ENCODE measurements around the gene LAG3. TPM values are rescaled to one million over a fixed set of nuclear protein-coding genes. Genes with fewer than 3 reads are reported as not detected.

LAG3 gene
- polyA plus RNA-seq, 1 of the 3 experiments (the other 2 are of a cell fraction), result 0.72 TPM

DNA sequence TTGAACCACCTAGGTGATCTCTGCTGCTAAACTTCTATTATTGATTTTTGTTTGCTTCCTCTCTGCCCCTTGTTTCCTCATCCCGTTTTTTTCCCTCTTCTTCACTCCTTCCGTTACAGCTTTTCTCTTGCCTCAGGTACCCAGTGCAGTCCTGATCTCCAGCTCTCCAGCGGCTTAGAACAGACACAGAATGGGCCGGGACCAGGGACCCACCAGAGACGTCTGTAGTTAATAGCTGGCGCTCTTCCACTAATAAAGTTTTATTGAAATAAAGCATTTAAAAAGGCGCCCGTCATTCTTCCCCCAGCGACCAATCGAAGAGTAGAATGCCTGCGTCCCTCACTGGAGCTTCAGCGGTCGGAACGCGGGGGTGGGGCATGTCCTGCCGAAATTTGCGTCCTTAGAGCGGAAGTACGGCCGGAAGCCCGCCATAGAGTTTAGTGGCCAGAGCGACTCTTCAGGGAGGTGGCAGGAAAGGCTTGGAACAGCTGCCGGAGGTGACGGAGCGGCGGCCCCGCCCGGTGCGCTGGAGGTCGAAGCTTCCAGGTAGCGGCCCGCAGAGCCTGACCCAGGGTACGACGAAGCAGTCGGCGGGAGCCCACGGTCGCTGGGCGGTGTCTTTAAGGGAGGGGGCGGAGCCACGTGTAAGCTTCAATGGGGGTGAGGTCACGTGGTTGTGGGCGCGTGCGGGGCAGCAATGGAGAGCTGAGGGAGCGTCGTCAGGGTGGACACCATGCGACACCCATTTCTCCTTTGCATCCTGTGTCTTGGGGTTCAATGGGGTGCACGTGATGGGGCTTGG lies 48.5 kb upstream of the LAG3 start, which contains the start of gene COPS7A (continued):
- TF ChIP-seq EZH2phosphoT487 (IDR thresholded peaks at IDR 0.05; ENCODE audit: borderline replicate concordance, low read depth) (no peak), TAF1 (IDR thresholded peaks at IDR 0.05; ENCODE audit: borderline replicate concordance, low read depth, low read length) (peak; percentile 58), FOXM1 (IDR thresholded peaks at IDR 0.05; ENCODE audit: low read depth) (no peak), GABPA (IDR thresholded peaks at IDR 0.05; ENCODE audit: low read depth) (peak; percentile 98), SIN3A (IDR thresholded peaks at IDR 0.05; ENCODE audit: borderline replicate concordance, low read depth, low read length) (no peak), PBX3 (IDR thresholded peaks at IDR 0.05) (peak; percentile 93), JUND (IDR thresholded peaks at IDR 0.05) (no peak), SMC3 (IDR thresholded peaks at IDR 0.05; ENCODE audit: low read depth, low read length) (0 out of 2 replicates have a peak, but pooled peaks have one; percentile 11), ELF1 (IDR thresholded peaks at IDR 0.05) (peak; percentile 91), MXI1 (IDR thresholded peaks at IDR 0.05; ENCODE audit: low read depth, low read length) (peak; percentile 97), ZBTB33 (IDR thresholded peaks at IDR 0.05; ENCODE audit: borderline replicate concordance, low read depth) (peak; percentile 67; the same call in 1 of the 2 replicates), TCF12 (IDR thresholded peaks at IDR 0.05) (peak; percentile 30; the same call in 1 of the 2 replicates), TEAD4 (IDR thresholded peaks at IDR 0.05; ENCODE audit: borderline replicate concordance, insufficient read depth) (no peak), RXRA (IDR thresholded peaks at IDR 0.05; ENCODE audit: borderline replicate concordance, low read depth) (no peak)
- TF ChIP-seq, protein P1, sequence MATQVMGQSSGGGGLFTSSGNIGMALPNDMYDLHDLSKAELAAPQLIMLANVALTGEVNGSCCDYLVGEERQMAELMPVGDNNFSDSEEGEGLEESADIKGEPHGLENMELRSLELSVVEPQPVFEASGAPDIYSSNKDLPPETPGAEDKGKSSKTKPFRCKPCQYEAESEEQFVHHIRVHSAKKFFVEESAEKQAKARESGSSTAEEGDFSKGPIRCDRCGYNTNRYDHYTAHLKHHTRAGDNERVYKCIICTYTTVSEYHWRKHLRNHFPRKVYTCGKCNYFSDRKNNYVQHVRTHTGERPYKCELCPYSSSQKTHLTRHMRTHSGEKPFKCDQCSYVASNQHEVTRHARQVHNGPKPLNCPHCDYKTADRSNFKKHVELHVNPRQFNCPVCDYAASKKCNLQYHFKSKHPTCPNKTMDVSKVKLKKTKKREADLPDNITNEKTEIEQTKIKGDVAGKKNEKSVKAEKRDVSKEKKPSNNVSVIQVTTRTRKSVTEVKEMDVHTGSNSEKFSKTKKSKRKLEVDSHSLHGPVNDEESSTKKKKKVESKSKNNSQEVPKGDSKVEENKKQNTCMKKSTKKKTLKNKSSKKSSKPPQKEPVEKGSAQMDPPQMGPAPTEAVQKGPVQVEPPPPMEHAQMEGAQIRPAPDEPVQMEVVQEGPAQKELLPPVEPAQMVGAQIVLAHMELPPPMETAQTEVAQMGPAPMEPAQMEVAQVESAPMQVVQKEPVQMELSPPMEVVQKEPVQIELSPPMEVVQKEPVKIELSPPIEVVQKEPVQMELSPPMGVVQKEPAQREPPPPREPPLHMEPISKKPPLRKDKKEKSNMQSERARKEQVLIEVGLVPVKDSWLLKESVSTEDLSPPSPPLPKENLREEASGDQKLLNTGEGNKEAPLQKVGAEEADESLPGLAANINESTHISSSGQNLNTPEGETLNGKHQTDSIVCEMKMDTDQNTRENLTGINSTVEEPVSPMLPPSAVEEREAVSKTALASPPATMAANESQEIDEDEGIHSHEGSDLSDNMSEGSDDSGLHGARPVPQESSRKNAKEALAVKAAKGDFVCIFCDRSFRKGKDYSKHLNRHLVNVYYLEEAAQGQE (IDR thresholded peaks at IDR 0.05; ENCODE audit: low read depth, low read length), result 0 out of 2 replicates have a peak, but pooled peaks have one; percentile 31
- TF ChIP-seq, protein P2, sequence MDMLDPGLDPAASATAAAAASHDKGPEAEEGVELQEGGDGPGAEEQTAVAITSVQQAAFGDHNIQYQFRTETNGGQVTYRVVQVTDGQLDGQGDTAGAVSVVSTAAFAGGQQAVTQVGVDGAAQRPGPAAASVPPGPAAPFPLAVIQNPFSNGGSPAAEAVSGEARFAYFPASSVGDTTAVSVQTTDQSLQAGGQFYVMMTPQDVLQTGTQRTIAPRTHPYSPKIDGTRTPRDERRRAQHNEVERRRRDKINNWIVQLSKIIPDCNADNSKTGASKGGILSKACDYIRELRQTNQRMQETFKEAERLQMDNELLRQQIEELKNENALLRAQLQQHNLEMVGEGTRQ (IDR thresholded peaks at IDR 0.05; ENCODE audit: borderline replicate concordance, low read depth, low read length), result peak; percentile 73
